Activated B cell treated with CpG ODN at 0.5 μM for 24 hours (primary cell): ENCODE results near the gene NOCT. TPM values are rescaled to one million over a fixed set of nuclear protein-coding genes. Genes with fewer than 3 reads are reported as not detected.
A peak's percentile ranks its signal among the peaks of the same experiment; 100 is the strongest.
"Not testable (repeated sequence)": the region's sequence is repeated elsewhere in the genome, so short reads cannot be mapped to it uniquely, and the experiment has no call there.

Experiments used
- ATAC-seq: fragments of 200-7000 bp; cut with Tn5 transposase; one replicate; pipeline ENCODE4 v1.10.0; 2021; ENCODE audit warnings: low read depth, mild to moderate bottlenecking, moderate library complexity
- CTCF ChIA-PET: fragments of 350-600 bp; sonication (Branson Sonifier 250); formaldehyde crosslinking; loops from one replicate; lab custom pipeline; 2021; ENCODE audit warnings: antibody characterized with exemption; lab: Charles Lee
- POLR2A ChIA-PET: fragments of 350-600 bp; sonication (Branson Sonifier 250); formaldehyde crosslinking; loops from one replicate; lab custom pipeline; 2021; ENCODE audit warnings: antibody characterized with exemption; lab: Charles Lee
- DNase-seq: peaks from one replicate; pipeline ENCODE4 v3.0.0; 2022
- H3K27ac Mint-ChIP-seq: one replicate; pipeline ENCODE4 v1.8.0; 2020; ENCODE audit warnings: mixed read lengths
- H3K27me3 Mint-ChIP-seq: one replicate; pipeline ENCODE4 v1.8.0; 2021; ENCODE audit warnings: mixed read lengths
- H3K36me3 Mint-ChIP-seq: one replicate; pipeline ENCODE4 v1.8.0; 2021; ENCODE audit warnings: low read depth, mixed read lengths
- H3K4me1 Mint-ChIP-seq: one replicate; pipeline ENCODE4 v1.8.0; 2021; ENCODE audit warnings: mixed read lengths
- H3K4me3 Mint-ChIP-seq: one replicate; pipeline ENCODE4 v1.8.0; 2020; ENCODE audit warnings: mild to moderate bottlenecking, mixed read lengths
- H3K9me3 Mint-ChIP-seq: one replicate; pipeline ENCODE4 v1.8.0; 2020; ENCODE audit warnings: mixed read lengths
- CTCF ChIP-seq: fragments of 200-600 bp; IDR thresholded peaks from one replicate; pipeline ENCODE4 v1.8.0; 2022; ENCODE audit warnings: antibody characterized with exemption, mild to moderate bottlenecking
- intact Hi-C: fragments of 100-400 bp; cut with micrococcal nuclease; formaldehyde crosslinking; loops from one replicate; pipeline ENCODE4 v1.15.1; 2024
- total RNA-seq: library from RNA; stranded (reverse); gene quantifications from 2 replicates; pipeline ENCODE4 v1.2.3, GENCODE V29; 2022

Gene NOCT
- total RNA-seq, 1 donor from 2014 or later: 9.1 TPM

GRCh38 chr4:139044291-139044690 lies 28.7 kb downstream of the NOCT start:
- H3K4me3 Mint-ChIP-seq: no peak overlapping the region
- CTCF ChIA-PET: interaction anchor here (1.6 kb wide), 1 partner anchor 13 kb away, joined by 6 read pairs; no protein-coding TSS in a partner anchor
- no peak overlapping the region for H3K27ac Mint-ChIP-seq

GRCh38 chr4:139048026-139048425 lies 32.4 kb downstream of the NOCT start:
- intact Hi-C loops: no loop called here
- TF ChIP-seq CTCF: no peak
- Mint-ChIP-seq H3K27me3 (no peaks in the 10 kb centered on the region), H3K4me3 (no peak overlapping the region), H3K4me1 (no peaks in the 10 kb centered on the region), H3K36me3 (peaks cover 51% of the 10 kb centered on the region), H3K27ac (no peak overlapping the region), H3K9me3 (no peaks in the 10 kb centered on the region)
- ChIA-PET POLR2A (no interaction called here), CTCF (no interaction called here)
- DNase-seq (no peak), ATAC-seq (no peak)

More at GRCh38 chr4:139044291-139044690, 28.7 kb downstream of the NOCT start:
- intact Hi-C loops: no loop called here
- peaks cover 50% of the 10 kb centered on the region for H3K36me3 Mint-ChIP-seq
- H3K9me3 Mint-ChIP-seq: no peaks in the 10 kb centered on the region
- POLR2A ChIA-PET: interaction anchor here (1.2 kb wide), 1 partner anchor 35 kb away, joined by 3 read pairs; no protein-coding TSS in a partner anchor
- no peaks in the 10 kb centered on the region for H3K4me1 Mint-ChIP-seq
- DNase-seq: no peak
- no peak for ATAC-seq
- H3K27me3 Mint-ChIP-seq: no peaks in the 10 kb centered on the region
- no peak for TF ChIP-seq CTCF

DNA sequence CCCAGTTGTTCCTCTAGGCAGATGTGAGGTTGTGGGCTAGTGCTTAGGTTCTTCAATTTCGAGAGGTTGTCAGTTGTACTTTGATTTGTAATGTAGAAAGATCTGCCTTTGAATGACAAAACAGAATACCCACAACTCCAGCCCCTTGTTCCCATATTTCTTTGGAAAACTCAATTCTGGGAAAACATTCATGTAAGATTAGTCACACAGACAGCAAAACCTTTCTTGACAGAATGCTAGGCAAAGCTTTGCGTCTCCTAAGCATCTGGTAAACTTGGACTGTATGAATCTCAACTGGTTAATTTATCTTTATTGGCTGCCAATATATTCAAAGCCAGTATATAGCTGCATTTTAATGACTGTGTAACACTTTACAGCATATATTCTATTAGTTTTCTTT lies 34.9 kb downstream of the NOCT start:
- Mint-ChIP-seq H3K36me3 (peaks cover 52% of the 10 kb centered on the region), H3K4me3 (no peak overlapping the region), H3K9me3 (no peaks in the 10 kb centered on the region), H3K27me3 (no peaks in the 10 kb centered on the region), H3K4me1 (no peaks in the 10 kb centered on the region), H3K27ac (no peak overlapping the region)
- ATAC-seq (no peak), DNase-seq (no peak)
- POLR2A ChIA-PET: interaction anchor here (0.6 to 0.7 kb wide), 3 partner anchors 15 to 504 kb away, joined by 5 to 7 read pairs (median 6); no protein-coding TSS in a partner anchor
- CTCF ChIA-PET: no interaction called here
- TF ChIP-seq CTCF: no peak
- intact Hi-C loops: no loop called here

DNA sequence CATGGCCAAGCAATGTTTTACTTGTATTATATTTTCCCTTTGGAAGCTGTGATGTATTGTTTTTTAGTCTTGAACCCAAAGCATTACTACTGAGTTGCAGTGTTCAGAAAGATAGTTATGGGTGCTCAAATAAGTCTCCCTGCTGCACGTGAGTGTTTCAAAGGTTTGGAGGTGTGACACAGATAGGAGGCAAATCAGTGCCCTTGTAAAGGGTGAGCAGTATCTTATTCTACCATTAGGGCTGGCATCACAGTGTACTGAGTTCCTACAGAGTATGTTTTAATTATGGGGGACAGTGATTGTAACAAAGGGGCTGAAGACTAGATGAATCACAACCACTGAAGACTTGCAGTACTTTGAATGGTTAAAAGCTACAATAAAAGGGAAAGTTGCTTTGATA lies 38.3 kb downstream of the NOCT start:
- H3K9me3 Mint-ChIP-seq: no peaks in the 10 kb centered on the region
- DNase-seq: no peak
- ATAC-seq: no peak
- TF ChIP-seq CTCF: no peak
- peaks cover 60% of the 10 kb centered on the region for H3K36me3 Mint-ChIP-seq
- ChIA-PET POLR2A (no interaction called here), CTCF (no interaction called here)
- intact Hi-C loops: no loop called here
- no peak overlapping the region for H3K4me3 Mint-ChIP-seq
- no peak overlapping the region for H3K27ac Mint-ChIP-seq
- H3K4me1 Mint-ChIP-seq: peaks cover 4% of the 10 kb centered on the region
- H3K27me3 Mint-ChIP-seq: no peaks in the 10 kb centered on the region

DNA sequence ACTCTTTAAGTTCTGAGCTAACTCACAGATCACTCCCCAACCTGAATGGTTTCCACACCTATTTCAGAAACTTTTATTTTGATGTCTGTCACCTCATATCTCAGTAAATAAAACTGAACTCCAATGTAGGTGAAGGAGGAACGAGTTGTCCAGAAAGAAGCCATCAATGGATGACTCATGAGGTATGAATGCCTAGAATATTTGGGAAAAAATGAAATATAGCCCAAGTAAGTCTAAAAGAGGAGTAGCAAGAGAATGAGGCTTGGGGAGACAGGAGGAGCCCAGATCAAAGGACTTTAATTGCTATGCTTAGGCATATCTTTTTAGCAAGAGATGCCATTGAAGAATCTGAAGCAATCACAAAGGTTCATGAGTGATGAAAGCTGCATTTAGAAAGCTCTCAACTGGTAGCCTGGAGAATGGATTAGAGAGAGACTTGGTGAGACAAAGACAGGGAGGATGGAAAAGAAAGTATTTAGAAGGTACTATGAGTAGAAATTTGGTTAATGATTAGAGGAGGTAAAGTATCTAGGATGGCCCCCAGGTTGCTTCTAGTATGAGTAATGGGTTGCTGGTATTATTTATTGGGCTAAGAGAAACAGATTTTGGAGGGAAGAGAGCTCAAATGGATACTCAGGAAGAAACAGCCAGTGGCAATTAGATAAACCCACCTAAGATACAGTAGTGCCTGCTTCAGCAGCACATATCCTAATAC lies 39.4 kb downstream of the NOCT start:
- peaks cover 4% of the 10 kb centered on the region for H3K4me1 Mint-ChIP-seq
- no peak overlapping the region for H3K4me3 Mint-ChIP-seq
- H3K27me3 Mint-ChIP-seq: no peaks in the 10 kb centered on the region
- DNase-seq (no peak), ATAC-seq (no peak)
- peaks cover 61% of the 10 kb centered on the region for H3K36me3 Mint-ChIP-seq
- intact Hi-C loops: no loop called here
- ChIA-PET POLR2A (no interaction called here), CTCF (interaction anchor here (0.8 kb wide), 1 partner anchor 306 kb away, joined by 3 read pairs; no protein-coding TSS in a partner anchor)
- no peaks in the 10 kb centered on the region for H3K9me3 Mint-ChIP-seq
- H3K27ac Mint-ChIP-seq: peak overlapping the region; percentile 5
- no peak for TF ChIP-seq CTCF

- H3K27ac Mint-ChIP-seq, H3K4me3 Mint-ChIP-seq, H3K9me3 Mint-ChIP-seq, DNase-seq, H3K4me1 Mint-ChIP-seq, CTCF ChIA-PET, H3K27me3 Mint-ChIP-seq, intact Hi-C loops, ATAC-seq: not testable (repeated sequence)
- POLR2A ChIA-PET: interaction anchor here (0.6 kb wide), 1 partner anchor 995 kb away, joined by 3 read pairs; no protein-coding TSS in a partner anchor
- peaks cover 81% of the 10 kb centered on the region for H3K36me3 Mint-ChIP-seq
Measured at GRCh38 chr4:139059026-139059425, 43.4 kb downstream of the NOCT start.
